GM21737 (cell line): ENCODE results near the gene RNF224.
A peak's percentile ranks its signal among the peaks of the same experiment; 100 is the strongest.

ENCODE experiments used
- ATAC-seq: cut with Tn5 transposase; IDR thresholded peaks from one replicate; pipeline ENCODE4 v1.9.1; 2021; ENCODE audit warnings: mild to moderate bottlenecking, moderate library complexity; ENCODE audit not compliant: unreplicated experiment

The RNF224 gene

GRCh38 chr9:137270929-137271695 is 43.8 kb downstream of the RNF224 start:
- no peak for ATAC-seq

DNA sequence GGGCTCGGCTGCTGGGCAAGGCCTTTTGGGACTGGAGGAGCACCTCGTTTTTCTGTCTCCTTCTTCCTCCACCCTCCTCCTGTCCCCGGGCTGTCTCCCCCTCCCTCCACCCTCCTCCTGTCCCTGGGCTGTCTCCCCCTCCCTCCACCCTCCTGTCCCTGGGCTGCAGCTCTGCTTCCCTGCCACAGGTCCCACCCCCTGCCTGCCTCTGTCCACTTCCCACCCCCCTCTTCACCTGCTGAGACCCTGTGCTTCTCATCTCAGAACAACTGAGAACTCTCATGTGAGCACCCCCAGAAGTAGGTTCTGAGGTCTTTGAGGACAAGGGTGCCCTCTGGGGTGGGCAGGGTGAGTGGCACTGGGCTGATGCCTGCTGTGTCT is 44.4 kb downstream of the RNF224 start:
- no peak for ATAC-seq

DNA sequence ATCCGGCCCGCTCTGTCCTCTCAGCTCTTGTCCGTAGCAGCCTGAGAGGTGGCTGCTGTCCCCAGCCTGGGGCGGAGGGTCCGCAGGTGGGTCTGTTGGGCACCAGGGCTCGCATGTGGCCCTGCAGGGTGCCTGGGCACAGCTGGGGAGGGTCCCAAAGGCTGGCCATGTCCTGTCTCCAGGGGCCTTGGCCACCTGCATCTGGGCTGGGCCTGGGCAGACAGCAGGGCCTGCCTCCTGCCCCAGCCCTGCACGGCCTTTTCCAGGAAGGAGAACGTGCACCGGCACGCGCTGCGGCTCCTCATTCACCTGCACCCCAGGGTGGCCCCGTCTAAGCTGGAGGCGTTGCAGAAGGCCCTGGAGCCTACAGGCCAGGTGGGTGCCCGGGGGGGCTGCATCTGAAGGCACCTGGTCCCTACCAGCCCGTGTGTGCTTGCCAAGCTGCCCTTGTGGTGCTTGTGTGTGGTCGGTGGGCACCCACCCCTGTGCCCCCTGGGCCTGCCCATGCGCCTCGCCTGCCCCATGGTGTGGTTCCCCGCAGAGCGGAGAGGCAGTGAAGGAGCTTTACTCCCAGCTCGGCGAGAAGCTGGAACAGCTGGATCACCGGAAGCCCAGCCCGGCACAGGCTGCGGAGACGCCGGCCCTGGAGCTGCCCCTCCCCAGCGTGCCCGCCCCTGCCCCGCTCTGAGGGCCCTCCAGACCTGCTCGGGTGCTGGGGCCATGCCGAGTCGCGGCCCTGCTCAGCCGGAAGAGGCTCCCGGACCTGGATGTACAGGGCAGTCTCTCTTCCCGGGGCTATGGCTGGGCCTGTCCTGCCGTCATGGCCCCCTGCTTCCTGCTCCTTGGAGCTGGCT is 45.2 kb downstream of the RNF224 start:
- ATAC-seq, result no peak

- no peak for ATAC-seq
Observed at GRCh38 chr9:137273095-137273490, 45.8 kb downstream of the RNF224 start.

DNA sequence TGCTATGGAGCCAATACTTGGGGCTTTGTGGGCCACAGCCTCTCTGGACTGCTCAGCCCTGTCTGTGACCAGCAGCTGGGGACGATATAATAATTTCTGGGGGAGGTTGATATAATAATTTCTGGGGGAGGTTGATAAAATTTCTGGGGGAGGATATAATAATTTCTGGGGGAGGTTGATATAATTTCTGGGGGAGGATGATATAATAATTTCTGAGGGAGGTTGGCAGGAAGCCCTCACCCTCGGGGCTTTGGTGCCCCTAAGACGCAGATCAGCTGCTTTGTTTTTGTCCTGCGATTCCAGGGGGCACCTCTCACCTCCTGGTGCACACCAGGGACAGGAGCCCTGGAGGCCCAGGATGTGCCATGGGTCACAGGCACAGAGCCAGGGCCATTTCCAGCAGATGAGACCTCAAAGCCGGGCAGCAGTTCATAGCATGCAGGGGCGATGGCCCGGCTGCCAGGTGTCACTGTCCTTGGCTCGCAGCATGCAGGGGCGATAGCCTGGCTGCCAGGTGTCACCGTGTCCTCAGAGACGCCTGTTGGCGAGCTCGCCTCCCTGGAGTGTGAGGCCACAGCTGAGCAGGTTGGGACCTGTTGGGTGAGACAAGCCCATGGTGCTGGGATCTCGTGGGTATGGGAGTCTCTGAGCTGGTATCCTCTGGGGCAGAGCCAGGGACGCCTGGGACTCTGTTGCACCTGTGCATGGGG is 46.5 kb downstream of the RNF224 start:
- no peak for ATAC-seq

- ATAC-seq, result no peak
Observed at GRCh38 chr9:137275203-137275587, 47.9 kb downstream of the RNF224 start.

DNA sequence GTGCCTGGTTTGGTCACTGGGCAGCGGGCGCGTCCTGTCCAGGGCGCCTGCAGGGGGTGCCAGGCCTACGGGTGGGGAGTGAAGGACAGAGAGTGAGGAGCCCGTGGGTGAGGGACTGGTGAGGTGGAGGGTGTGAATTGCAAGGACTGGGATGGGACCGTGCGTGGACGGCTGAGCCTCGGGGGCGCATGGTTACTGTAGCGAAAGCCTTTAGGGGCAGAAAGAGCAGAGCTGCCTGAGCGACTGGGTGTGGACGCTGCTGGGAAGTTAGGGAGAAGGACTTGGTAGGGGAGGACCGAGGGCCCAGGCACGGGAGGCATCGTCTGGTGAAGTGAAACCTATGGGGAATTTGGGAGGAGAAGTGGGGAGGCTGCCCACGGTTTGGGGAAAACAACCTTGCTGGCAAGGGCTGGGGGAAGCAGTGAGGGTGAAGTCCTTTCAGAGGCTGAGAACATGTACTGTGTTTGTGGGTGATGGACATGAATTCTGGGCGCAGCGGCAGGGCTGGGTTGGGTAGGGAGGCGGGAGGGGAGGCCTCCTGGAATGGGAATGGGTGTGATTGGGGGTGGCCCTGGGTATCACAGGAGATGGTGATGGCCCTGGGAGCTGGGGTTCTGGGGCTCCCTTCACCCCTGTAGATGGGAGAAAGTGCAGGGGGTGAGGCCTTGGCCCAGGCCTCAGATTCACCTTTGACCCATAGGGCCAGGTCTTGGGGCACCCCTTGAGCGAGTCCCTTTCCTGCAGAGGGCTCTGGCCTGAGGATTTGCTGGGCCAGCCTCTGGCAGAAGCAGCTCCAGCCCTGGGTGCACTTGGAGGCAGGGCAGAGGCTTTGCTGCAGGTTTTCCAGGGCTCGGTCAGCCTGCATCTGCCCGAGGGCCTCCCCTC is 48.5 kb downstream of the RNF224 start:
- ATAC-seq, result no peak

DNA sequence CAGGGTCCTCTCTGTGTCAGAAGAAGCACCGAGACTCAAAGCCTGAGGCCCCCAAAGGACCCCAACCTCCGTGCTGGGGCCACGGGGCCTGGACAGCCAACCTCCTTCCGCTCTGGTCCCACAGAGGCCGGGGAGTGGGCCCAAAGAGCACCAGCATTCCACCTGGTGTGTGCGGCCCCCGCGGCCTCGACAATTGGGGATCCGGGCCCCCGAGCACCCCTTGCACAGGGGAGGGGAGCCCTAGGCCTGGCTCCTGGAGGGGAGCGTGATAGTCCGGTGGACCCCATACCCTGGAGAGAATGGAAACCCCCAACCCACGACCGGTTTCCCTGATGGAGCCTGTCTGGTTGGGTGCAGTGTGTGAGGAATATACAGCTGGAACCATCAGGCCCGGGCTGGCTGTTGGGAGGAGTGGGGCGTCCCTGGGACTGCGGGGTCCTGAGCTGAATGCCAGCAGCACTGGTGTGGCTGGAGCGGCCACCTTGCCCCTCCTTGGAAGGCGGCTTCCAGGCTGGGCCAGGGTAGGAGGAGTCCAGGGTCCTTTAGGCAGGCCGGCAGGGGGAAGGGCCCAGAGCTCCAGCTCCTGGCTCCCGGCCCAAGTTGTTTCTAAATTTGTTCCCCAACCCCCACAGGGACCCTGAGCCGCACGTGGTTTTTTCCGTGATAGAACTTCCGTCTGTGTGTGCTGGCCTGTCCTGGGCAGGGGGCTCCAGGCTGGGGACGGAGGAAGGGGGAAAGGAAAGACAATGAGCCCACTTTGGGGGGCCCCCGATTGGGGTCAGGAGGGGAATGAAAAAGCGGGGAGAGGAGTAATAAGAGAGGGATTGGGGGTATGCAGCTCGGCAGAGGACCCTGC is 49.4 kb downstream of the RNF224 start:
- no peak for ATAC-seq

- peak; percentile 61 for ATAC-seq
Observed at GRCh38 chr9:137277329-137278041, 50.2 kb downstream of the RNF224 start, which contains the start of gene TOR4A. Gene TOR4A (plus strand): TSS chr9:137277726. CDS start chr9:137278690, 964 bp downstream.

GRCh38 chr9:137278061-137278701 is 50.9 kb downstream of the RNF224 start:
- ATAC-seq, result no peak
